Ovary (tissue), 3 donors: ENCODE data around the gene NR3C2.

Experiments used
- CTCF ChIP-seq, 3 donors: fragments of 450-650 bp in 2 of 3; fragments of 200-600 bp in 1 of 3; IDR thresholded peaks; one replicate each; pipeline versions ENCODE4 v1.5.1 to v1.8.0; 2016 to 2022; ENCODE audit warnings: antibody characterized with exemption in 3 of 3, mild to moderate bottlenecking in 1 of 3
- POLR2A ChIP-seq: fragments of 450-650 bp; IDR thresholded peaks from one replicate; pipeline ENCODE4 v1.6.1; 2017; ENCODE audit warnings: antibody characterized with exemption, mild to moderate bottlenecking, moderate library complexity
- donor health status: DM: no; HTN: no; CAD: no.

- no peak for TF ChIP-seq CTCF (IDR thresholded peaks at IDR 0.05)
- no peak for TF ChIP-seq POLR2A
Observed at GRCh38 chr4:148152868-148153625, 289.2 kb downstream of the NR3C2 start.
